Inflammatory macrophage treated with lipopolysaccharide for 4 hours (primary cell): ENCODE data around the gene BEND4.
"Not testable (repeated sequence)": the region's sequence is repeated elsewhere in the genome, so short reads cannot be mapped to it uniquely, and the experiment has no call there.

Experiments used
- DNase-seq: peaks from one replicate; pipeline ENCODE4 v3.0.0-alpha.2; 2020

The BEND4 gene

GRCh38 chr4:42152507-42153504 is at the start of gene BEND4:
TSS of gene BEND4 (minus strand) at chr4:42152655. CDS start at chr4:42152143, 512 bp downstream.
- DNase-seq: no peak

- no peak for DNase-seq
These were observed 44.9 kb upstream of the BEND4 start for GRCh38 chr4:42197341-42197740.

- DNase-seq: no peak
These were observed 20.5 kb upstream of the BEND4 start for GRCh38 chr4:42172921-42173320.

- no peak for DNase-seq
These were observed 19.8 kb upstream of the BEND4 start for GRCh38 chr4:42172128-42172790.

- no peak for DNase-seq
These were observed 15.3 kb upstream of the BEND4 start for GRCh38 chr4:42167709-42168108.

- not testable (repeated sequence) for DNase-seq
These were observed 13.7 kb upstream of the BEND4 start for GRCh38 chr4:42166186-42166585.

- DNase-seq: no peak
These were observed 7.0 kb upstream of the BEND4 start for GRCh38 chr4:42159271-42160001.

GRCh38 chr4:42151568-42152506 is 618 bp downstream of the BEND4 start:
- DNase-seq: no peak

GRCh38 chr4:42150653-42151567 is 1.5 kb downstream of the BEND4 start:
- peak; percentile 11 for DNase-seq

GRCh38 chr4:42149004-42149403 is 3.5 kb downstream of the BEND4 start:
- DNase-seq: no peak

GRCh38 chr4:42148425-42148824 is 4.0 kb downstream of the BEND4 start:
- DNase-seq: no peak

GRCh38 chr4:42144028-42144427 is 8.4 kb downstream of the BEND4 start:
- DNase-seq: no peak

- no peak for DNase-seq
These were observed 9.9 kb downstream of the BEND4 start for GRCh38 chr4:42142591-42142990.

GRCh38 chr4:42136371-42136770 is 16.1 kb downstream of the BEND4 start:
- DNase-seq: no peak

- DNase-seq: no peak
These were observed 19.4 kb downstream of the BEND4 start for GRCh38 chr4:42133006-42133405.

GRCh38 chr4:42132099-42132498 is 20.4 kb downstream of the BEND4 start:
- DNase-seq: no peak

GRCh38 chr4:42123071-42123644 is 29.3 kb downstream of the BEND4 start:
- DNase-seq: no peak

GRCh38 chr4:42122237-42122636 is 30.2 kb downstream of the BEND4 start:
- no peak for DNase-seq

- DNase-seq: no peak
These were observed 32.6 kb downstream of the BEND4 start for GRCh38 chr4:42119886-42120285.

GRCh38 chr4:42112846-42113245 is 39.6 kb downstream of the BEND4 start:
- no peak for DNase-seq

- DNase-seq: peak; percentile 12
These were observed 47.9 kb downstream of the BEND4 start for GRCh38 chr4:42104521-42104920.
